HG03280 (cell line): ENCODE results near the gene KIF4B.
"Not testable (repeated sequence)": the region's sequence is repeated elsewhere in the genome, so short reads cannot be mapped to it uniquely, and the experiment has no call there.

Experiments
- ATAC-seq: cut with Tn5 transposase; IDR thresholded peaks from one replicate; pipeline ENCODE4 v1.9.1; 2021; ENCODE audit warnings: mild to moderate bottlenecking, moderate library complexity; ENCODE audit not compliant: unreplicated experiment

KIF4B gene

GRCh38 chr5:155013526-155013925 lies at the start of gene KIF4B:
TSS of gene KIF4B (plus strand) at chr5:155013755. CDS start at chr5:155013860, 105 bp downstream.
- ATAC-seq: no peak

- ATAC-seq: no peak
These were observed 47.3 kb upstream of the KIF4B start for GRCh38 chr5:154966081-154966841.

DNA sequence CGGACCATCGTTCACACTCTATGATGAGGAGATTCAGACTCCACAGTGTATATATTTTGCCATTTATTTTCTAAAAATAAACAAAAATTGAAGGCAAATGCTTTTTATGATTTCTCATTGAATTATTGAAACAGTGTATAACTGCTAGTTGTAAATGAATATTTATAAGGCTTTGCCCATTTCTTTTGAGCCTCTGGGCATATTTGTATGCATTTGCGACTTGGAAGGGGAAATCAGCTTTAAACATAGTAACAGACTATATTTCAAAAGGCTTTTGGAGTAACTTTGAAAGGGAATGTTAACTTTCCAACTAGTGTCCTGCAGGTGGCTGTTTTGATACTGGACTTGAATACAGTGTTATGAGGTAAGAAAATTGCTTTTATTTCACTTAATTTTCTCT lies 46.7 kb upstream of the KIF4B start:
- no peak for ATAC-seq

DNA sequence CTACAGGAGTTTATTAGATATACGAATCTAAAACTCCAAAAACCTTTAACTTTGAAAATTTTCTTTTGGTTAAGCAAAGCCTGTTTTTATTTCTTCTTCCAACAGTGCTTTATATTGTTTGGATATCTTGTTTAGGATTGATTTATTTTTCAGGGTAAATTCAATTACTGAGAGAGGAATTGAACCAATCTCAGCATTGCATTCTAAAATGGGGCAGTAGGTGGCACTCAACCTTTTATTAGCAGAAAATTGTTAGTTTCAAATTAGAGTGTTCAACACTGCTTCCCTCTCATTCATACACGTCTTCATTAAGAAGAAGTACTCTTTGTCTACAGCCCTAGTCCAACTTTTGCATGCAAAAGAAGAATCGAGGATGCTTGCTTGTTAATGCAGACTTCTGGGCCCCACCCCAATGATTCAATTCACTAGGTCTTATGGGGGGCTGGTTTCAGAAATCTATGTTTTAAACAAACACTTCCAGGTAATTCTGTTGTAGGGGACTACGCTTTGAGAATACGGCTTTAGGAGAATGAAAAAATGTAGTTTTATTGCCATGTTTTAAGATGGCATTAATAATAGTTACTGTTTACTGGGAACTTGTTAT lies 46.0 kb upstream of the KIF4B start:
- ATAC-seq: no peak

DNA sequence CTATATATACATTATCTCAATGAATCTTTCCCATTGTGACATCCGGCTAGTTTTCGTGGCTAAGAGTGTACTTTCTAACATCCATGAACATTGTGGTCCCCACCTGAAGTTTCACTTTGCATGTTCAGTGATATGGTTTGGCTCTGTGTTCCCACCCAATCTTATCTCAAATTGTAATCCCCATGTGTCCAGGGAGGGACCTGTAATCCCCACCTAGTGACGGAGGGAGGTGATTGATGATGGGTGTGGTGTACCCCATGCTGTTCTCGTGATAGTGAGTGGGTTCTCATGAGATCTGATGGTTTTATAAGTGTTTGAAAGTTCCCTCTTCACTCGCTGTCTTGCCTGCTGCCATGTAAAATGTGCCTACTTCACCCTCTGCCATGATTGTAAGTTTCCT lies 44.6 kb upstream of the KIF4B start:
- no peak for ATAC-seq

GRCh38 chr5:154970759-154971158 lies 42.8 kb upstream of the KIF4B start:
- no peak for ATAC-seq

DNA sequence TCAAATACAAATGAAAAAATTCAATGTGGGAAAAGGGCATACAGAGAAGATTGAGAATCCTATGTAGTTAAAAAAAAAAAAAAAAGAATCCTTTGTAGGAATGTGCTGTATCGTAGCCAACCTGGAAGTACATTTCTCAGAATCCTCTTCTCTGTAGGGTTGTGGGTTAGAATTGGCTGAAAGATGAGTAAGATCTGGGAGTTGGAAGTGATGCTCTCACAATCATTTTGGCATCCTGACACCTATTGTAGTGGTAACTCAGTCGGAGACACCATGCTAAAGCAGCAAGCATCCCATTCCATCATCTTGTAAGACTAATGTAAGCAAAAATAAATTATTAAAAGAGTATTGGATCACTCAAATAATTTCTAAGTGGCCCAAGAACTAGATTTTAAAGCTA lies 42.1 kb upstream of the KIF4B start:
- ATAC-seq: no peak

- ATAC-seq: no peak
These were observed 41.0 kb upstream of the KIF4B start for GRCh38 chr5:154972476-154973080.

GRCh38 chr5:154976082-154976481 lies 37.5 kb upstream of the KIF4B start:
- ATAC-seq: not testable (repeated sequence)

DNA sequence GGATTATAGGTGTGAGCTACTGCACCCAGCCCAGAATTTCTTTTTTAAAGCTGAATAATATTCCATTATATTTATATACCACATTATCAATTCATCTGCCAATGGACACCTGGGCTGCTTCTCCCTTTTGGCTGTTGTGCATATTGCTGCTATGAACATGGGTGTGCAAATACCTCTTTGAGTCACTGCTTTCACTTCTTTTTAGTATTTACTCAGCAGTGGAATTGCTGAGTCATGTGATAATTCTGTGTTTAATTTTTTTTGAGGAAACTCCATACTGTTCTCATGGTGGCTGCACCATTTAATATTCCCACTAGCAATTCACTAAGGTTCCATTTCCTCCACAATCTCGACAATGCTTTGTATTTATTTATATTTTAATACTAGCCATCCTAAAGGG lies 36.1 kb upstream of the KIF4B start:
- ATAC-seq: no peak

DNA sequence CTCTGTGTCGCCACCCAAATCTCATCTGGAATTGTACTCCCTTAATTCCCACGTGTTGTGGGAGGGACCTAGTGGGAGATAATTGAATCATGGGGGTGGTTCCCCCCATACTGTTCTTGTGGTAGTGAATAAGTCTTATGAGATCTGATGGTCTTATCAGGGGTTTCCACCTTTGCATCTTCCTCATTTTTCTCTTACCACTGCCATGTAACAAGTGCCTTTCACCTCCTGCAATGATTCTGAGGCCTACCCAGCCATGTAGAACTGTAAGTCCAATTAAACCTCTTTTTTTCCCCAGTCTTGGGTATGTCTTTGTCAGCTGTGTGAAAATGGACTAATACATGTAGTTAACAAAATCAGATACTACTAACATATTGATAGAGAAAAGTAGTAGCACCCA lies 35.3 kb upstream of the KIF4B start:
- not testable (repeated sequence) for ATAC-seq

DNA sequence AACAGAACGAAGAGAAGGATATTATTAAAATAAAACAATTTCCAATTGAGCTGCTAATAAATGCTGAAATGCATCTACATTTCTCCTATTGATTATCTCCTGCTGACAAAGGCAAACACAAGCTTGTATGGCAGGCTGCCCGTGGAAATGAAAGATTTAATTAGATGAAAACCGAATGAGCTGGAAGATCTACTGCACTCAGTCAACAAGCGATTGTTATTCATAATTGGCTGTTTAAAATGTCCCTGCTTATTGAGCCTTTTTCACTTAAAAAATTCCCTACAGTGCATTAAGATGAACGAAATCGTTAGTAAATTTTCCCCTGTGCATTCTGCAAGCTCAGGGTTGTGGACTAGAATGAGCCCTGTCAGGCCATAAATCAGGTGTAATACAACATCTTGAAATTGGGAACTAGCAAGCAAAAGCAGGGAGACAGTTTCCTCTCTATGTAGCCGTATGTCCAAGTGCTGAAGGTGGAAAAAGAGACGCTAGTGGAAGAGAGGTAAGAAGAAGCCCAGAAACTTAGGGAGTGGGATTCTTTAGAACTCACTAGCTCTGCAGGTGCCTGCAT lies 28.5 kb upstream of the KIF4B start:
- ATAC-seq: no peak

DNA sequence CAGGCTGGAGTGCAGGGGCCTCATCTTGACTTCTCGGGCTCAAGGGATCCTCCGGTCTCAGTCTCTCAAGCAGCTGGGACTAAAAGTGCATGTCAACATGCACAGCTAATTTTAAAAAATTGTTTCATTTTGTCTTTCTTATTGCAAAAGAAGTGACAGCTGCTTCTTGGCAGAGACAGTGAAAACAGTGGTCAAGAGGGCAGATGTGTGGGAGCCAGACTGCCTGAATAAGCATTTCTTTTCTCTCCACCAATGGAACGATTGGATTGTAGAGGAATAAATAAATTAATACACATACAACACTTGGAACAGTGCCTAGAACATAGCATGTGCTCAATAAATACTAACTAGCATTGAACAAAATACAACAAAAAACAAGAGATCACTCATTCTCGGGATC lies 27.4 kb upstream of the KIF4B start:
- ATAC-seq: no peak

GRCh38 chr5:154989626-154990025 lies 23.9 kb upstream of the KIF4B start:
- no peak for ATAC-seq

GRCh38 chr5:154993461-154993860 lies 20.1 kb upstream of the KIF4B start:
- no peak for ATAC-seq

DNA sequence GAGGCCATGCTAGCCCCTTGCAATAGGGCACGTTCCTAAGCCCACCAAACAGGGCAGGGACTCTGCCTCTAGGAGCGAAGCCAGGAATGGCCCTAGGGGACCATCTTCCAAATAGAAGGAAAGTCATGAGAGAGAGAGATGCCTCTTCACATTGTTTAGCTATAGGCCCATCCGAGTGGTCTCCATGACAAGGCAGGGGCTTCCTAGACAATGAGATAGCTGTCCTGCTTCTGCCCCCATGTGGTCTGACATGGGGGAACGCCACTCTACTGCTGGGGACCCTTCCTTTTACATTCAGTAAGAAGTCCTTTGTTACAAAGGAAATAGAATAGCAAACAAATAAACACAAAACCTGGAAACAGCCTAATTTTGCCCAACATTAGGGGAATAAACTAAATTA lies 17.9 kb upstream of the KIF4B start:
- no peak for ATAC-seq

GRCh38 chr5:154997746-154998145 lies 15.8 kb upstream of the KIF4B start:
- no peak for ATAC-seq

- no peak for ATAC-seq
These were observed 13.7 kb upstream of the KIF4B start for GRCh38 chr5:154999865-155000264.

- no peak for ATAC-seq
These were observed 12.0 kb upstream of the KIF4B start for GRCh38 chr5:155001523-155001922.

DNA sequence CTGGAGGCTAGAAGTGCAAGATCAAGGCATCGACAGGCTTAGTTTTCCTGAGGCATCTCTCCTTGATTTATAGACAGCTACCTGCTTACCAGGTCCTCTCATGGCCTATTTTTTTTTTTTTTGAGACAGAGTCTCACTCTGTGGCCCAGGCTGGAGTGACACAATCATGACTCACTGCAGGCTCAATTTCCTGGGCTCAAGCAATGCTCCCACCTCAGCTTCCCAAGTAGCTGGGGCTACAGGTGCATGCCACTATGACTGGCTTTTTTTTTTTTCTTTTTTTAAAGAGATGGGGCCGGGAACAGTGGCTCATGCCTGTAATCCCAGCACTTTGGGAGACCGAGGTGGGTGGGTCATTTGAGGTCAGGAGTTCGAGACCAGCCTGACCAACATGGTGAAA lies 10.8 kb upstream of the KIF4B start:
- ATAC-seq: not testable (repeated sequence)

GRCh38 chr5:155004138-155004744 lies 9.3 kb upstream of the KIF4B start:
- no peak for ATAC-seq
